ENCODE measurements around the gene GDAP2.
A peak's percentile ranks its signal among the peaks of the same experiment; 100 is the strongest.
"Not testable (repeated sequence)": the region's sequence is repeated elsewhere in the genome, so short reads cannot be mapped to it uniquely, and the experiment has no call there.

GDAP2 gene

DNA sequence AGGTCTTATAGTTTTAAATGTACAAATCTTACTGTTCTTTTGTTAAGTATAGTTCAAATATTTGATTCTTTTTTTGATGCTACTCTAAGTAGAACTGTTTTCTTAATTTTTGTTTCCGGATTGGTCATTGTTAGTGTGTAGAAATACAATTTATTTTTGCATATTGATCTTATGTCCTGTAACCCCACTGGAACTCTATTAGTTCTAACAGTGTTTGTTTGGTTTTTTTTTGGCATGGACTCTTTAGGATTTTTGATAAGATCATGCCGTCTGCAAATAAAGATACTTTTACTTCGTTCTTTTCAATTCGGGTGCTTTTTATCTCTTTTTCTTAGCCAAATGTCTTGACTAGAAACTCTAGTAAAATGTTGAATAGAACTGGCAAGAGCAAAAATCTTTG, 26.5 kb downstream of the GDAP2 start:
- DNase-seq, result no peak

DNA sequence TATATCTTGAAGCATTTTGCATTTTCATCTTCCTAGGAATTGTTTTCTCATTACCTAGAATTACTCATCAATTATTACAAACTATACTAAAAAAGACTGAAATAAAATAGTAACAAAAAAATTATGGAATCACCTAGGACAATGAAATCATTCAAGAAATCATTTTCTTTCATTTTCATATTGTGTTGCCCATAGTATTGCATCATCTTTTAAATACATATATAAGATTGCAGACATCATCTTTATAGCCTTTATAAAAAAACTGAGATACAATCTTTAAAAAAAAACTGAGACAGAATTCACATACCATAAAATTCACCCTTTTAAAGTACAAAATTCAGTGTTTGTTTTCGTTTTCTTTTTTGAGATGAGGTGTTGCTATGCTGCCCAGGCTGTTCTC, 29.6 kb downstream of the GDAP2 start:
- no peak for DNase-seq

DNA sequence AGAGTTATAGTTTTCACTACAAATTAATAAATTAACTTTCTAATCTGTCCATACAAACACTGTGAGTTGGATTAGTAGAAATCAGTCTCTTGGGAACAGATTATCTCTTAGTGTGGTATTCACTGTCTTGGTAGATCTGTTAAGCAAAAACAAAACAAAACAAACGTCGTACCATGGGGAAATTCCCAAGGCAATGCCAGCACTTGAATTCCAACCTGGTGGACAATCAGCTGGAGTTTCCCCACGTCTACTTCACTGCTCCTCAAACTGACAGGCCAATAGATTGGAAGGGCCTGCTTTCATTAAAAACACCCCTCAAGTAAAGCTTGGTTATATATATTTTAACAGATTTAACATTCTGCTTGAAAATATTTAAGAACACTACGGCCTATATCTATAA, 31.9 kb downstream of the GDAP2 start:
- no peak for DNase-seq

DNA sequence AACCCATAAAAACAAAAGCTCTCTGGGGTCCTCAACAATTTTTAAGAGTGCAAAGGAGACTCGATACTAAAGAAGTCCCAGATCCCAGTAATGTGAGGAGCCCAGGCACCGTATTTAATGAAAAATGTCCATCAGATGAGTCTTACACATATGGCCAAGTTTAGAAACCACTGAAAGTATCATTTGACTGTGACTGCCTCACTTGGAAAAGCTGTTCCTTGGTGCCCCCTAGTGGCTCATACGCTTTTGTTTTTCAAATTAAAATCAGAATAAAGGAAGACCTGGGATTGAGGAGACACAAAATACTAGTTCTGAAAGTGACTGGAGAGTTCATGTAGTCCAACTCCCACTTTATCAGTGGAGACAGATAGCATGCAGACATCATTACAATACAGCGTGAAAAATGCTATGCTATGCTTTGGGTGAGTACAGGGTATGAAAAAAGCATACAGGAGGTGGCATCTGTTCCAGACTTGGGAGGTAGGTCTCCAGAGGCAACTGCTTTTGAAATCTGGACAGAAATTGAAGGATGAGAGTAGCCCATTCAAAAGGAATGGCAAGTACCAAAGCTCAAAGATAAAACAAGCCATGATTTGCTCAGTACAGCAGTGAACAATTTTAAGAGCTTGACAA, 33.8 kb downstream of the GDAP2 start:
- DNase-seq, result peak in 39 of 58 donors; percentile 1 to 73 (median 11)

DNA sequence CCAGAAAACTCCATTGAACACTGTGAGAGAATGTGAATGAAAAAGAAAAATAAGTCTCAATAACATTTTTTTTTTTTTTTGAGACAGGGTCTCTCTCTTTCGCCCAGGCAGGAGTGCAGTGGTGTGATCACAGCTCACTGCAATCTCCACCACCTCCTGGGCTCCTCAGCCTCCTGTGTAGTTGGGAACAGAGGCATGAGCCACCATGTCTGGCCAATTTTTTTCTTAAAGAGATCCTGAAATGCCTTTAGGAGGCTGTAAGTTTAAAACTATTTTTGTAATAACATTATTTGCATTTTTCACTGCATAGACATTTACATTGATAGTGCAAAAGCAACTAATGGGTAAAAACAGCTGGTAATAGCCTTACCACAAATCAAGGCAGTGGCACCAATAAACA, 35.3 kb downstream of the GDAP2 start:
- DNase-seq, result no peak

DNA sequence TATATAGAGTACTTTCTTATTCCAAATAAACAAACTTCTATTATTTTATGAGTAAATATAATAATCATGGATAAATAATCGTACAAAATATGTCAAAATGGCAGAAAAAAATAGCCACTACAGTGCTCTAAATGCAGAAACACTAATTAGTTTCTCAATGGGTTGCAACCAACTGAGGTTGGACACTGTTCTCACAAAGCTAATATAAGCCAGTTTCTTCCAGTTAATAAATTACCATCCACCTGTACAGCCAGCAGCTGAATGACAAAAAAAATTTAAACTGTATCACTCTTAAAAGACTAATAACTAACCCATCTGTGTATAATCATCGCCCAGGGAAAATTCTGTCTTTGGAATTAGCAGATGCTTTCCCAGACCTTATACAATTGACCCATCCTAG, 36.9 kb downstream of the GDAP2 start:
- DNase-seq, result no peak

DNA sequence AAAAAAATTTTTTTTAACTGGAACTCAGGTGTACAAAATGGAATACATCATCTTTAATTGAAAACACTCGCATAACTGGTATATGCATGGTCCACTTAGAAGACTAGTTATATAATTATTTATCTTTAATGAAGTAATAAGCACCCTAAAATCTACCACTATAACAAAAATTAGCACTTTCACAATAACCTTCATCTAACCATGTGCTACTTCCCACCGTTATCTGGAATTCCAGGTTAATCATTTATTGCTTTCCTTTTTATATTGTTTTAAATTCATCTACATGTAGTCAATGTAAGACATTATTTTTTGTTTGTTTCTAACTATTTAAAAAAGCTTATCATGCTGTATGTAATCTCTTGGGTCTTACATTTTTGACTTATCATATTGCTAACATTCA, 39.0 kb downstream of the GDAP2 start:
- no peak for DNase-seq

DNA sequence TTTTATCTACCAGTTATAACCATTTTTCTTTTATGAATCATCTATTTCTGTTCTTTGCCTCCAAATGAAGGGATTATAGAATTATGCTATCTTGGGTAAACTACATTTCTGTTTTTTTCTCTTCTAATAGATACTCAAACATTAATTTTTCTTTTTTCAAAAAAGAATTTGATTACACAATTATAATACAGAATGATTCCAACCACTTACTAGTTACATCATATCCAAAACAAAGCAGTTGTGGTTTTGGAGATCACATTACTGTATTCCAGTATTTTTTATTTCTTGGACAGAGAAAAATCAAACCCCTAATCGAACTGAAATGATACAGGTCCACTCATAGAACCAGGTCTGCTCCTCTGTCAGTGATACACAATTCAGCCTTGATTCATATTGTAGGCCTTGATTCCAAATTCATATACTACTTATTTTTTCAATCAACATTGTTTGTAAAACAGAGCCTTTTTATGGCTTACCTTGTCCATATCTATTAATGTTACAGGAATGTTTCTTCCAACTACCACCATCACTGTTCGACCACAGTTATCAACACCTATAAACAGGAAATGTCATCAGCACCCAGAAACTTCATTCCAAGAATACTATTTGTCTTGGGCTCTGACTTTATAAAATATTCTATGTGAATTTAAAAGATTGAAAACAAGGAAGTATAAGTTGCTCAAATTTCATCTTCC, 43.2 kb downstream of the GDAP2 start:
- no peak for DNase-seq

DNA sequence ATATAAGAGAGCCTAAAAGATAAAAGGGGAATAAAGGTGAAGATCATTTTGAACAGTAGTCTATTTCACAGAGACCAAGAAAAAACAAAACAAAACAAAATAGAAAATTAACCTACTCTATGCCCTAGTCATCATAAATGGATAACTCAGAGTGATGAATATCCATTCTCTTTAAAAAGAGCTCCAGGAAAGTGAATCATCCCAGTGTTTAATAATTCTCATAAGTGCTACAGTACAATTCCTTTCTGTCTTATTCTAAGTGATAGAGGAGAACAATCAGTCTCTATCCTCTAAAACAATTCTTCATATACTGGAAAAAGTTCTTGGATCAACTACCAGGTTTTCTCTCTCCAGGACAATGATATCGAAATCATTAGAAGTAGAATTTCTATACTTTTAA, 45.8 kb downstream of the GDAP2 start:
- DNase-seq, result no peak

DNA sequence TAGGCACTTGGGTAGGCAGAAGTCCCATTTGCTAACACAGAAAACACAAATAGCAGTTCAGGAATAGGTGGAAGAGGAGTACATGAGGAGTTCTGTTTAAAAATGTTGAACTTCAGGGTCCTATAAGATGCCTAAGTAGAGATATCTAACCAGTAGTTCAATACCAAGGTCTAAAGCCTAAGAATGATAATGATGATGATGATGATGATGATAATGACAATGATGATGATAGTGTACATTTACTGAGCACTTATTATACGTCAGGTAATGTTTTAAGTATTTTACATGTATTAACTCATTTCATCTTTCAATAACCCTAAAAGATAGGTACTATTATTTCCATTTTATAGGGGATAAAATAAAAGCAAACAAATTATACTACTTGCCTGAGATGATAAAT, 50.1 kb downstream of the GDAP2 start:
- no peak for DNase-seq

DNA sequence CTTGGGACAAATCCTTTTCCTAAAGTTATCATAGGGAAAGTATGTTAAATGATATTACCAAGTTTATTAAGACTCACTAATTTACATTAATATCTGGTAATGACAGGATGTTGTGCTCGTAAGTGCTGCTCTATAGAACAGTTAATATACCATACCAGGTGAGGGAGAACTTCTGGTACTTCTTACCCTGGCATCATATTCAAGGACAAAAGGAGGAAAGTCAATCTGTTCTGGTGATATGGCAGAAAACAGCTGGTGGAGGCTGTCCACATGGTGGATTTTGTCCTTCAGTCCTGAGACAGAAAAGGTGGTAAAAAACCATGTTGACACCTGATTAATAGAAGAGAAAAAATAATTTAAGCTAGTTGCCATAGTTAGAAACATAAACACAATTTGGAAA, 51.6 kb downstream of the GDAP2 start:
- no peak for DNase-seq

DNA sequence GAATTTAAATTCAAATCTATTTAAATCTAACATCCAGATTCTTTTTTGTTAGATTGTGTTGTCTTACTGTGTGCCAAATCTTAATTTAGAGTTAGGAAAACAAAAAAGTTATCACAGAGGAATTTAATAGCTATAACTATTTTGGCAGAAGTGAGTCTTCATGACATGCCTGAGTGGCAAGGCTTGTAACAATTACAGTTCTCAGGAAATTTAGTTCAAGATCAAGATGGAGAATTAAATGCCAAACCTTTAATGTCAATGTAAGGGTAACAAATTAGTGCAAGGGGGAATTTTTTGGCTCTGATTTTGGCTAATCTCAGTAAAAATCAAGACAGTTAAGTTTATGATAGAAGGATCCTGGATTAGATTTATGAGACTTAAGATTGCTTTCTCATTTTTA, 58.4 kb downstream of the GDAP2 start:
- DNase-seq, result no peak

DNA sequence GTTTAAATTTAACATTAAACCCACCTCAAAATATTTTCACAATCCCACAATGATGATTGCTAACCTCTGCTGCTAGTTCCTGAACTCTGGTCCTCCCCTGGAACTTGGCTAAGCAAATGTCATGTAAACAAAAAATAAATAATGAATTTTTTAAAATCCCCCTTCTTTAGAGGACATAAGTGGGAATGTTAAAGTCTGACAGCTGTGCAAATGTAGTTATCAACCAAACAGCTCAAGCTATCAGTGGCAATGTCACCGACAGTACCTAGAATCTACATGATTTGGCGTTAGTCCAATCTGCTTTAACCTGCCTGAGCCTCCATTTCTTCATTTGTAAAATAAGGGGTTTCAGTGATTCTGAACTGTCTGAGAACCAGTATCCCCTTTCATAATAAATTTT, 67.7 kb downstream of the GDAP2 start:
- no peak for DNase-seq

DNA sequence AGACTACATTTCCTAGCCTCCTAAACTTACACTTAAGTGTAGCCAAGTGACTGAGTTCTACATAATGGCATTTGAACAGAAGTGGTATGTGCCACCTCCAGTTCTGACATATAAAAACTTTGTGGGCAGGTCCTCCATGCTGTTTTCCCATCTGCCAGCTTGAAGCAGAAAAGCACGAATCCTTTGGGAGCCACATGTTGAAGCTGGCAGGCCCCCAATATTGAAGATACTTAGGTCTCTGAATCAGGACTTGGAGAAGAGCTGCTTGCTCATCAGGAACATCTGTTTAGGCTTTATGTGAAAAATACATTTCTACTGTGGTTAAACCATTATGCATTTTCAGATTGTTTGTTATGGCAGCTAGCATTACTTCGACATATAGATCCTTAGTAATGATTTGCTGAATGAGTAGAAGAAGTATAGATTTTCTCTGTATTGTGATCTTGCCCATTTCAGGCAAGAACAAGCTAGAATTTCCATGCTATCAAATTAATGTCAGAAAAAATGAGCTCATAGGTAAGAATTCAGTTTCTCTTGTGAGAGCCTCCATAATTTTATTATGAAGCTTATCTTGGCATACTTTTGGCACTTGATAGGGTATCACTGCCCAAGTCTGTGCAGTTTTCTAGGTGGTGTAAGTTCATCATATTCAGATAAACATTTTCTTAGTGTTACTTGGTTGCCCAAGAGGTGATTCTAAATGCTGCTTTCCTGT, 68.4 kb downstream of the GDAP2 start:
- DNase-seq, result peak in 30 of 58 donors; percentile 2 to 74 (median 16)

DNA sequence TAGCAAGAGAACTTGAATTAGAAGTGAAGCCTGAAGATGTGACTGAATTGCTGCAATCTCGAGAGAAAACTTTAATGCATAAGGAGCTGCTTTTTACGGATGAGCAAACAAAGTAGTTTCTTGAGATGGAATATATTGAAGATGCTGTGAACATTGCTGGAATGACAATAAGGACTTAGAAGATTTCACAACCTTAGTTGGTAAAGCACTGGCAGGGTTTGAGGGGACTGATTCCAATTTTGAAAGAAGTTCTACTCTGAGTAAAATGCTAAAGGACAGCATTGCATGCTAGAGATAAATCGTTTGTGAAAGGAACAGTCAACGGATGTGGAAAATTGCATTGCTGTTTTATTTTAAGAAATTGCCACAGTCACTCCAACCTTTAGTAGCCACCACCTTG, 69.5 kb downstream of the GDAP2 start:
- DNase-seq, result no peak

DNA sequence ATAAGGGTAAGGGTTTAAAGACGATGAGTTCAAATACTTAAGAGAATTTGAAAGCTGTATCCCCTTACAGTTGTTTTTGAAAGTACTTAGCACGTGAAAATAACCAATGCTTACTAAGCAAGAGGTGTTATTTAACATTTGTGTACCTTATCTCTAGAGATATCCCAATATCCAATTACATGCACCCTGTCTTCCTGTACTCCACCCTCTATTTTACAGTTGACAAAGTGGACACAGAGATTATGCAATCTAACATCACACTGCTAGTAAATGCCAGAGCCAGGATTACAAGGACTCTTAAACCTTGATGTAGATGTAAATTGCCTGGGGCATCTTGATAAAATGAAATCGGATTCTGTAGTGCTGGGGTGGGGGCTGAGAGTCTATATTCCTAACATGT, 72.0 kb downstream of the GDAP2 start:
- no peak for DNase-seq

DNA sequence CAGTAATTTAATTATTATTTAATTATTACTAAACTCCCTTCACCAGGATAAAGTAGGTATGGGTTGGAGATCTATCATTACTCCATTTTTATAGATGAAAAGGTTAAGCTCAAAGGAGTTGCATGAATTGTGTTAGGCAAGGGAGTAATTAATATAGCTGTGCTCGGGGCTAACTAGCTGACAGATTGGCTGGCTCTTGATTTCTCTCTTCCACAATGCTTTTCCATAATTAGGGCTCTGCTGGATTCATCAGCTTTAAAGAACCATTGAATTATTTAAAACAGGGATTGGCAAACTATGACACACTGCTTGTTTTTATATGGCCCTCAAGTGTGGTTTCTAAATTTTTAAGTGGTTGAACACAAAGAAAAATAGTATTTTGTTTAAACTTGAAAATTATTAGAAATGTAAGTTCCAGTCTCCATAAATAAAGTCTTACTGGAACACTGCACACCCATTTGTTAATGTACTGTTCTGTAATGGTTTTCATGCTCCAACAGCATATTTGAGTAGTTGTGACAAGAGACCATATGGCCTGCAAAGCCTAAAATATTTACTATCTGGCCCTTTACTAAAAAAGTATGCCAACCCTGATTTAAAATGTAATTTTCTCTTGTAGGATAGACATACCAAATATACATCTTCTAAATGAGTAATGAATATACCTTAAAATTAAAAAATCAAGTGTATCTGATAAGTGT, 76.4 kb downstream of the GDAP2 start:
- DNase-seq, result no peak

DNA sequence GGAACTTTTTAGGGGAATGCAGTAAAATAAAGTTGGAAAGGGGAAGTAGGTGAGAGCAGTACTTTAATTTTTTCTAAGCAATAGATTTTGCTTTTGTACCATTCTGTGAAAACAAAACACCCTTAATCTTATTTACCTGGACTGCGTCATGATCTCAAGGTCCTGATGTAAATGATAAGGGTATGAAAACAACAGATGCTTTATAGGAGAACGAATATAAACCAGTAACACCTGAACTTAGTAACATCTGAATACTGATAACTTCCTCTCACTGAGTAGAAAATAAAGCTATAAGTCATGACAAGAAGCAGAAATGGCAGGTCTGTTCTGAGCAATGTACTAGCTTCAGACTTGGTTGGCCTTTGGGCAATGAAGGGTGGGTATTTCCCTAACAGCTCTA, 77.7 kb downstream of the GDAP2 start:
- no peak for DNase-seq

DNA sequence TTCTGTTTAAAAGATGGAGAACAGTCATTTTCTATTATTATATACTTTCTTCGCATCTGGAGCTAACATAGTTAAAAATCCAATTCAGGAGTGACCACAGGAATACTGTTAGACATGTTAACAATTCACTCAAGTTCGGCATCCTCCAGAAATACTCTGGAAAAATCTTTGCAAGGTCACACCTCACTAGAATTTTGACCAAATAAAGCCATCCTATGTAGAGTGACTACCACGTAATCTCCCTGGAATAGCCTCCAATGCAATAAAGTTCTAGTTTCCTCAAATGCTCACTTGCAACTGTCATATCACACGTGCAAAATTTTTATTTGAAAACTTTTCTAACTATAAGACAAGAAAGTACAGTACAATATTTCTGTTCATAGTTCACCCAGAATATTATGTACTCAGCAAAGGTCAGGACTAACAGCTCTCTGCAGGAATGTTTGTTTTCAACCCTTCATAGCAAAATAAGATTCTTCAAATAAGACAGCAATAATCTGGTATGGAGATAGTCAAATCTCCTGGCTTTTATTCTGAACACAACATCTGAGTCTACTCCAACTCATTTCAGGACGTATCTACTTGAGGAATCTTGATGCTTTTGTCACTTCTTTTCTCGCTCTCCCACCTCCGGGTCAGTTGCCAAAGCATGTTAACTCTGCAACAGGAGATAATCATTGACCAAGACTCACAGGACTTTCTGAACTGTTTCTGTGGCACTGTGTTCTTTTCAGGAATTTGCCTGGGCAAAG, 82.6 kb downstream of the GDAP2 start:
- DNase-seq, result no peak

DNA sequence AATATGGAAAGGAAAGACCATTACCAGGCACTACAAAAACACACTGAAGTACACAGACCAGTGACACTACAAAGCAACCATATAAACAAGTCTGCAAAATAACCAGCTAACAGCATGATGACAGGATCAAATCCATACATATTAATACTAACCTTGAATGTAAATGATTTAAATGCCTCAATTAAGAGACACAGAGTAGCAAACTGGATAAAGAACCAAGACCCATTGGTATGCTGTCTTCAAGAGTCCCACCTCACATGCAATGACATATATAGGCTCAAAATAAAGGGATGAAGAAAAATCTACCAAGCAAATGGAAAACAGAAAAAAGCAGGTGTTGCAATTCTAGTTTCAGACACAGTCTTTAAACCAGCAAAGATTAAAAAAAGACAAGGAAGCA, 84.9 kb downstream of the GDAP2 start:
- DNase-seq, result not testable (repeated sequence)

DNA sequence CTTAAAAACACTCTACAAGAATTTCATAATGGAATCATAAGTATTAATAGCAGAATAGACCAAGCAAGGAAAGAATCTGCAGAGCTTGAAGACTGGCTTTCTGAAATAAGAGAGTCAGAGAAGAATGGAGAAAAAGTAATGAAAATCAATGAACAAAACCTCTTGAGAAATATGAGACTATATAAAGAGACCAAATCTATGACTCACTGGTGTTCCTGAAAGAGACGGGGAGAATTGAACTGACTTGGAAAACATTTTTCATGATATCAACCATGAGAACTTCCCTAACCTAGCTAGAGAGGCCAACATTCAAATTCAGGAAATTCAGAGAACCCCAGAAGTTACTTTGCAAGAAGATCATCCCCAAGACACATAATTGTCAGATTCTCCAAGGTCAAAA, 85.6 kb downstream of the GDAP2 start:
- no peak for DNase-seq

All from anterior cingulate cortex (tissue), 58 donors.